ENCODE data around the gene UGT2B7. TPM values are rescaled to one million over a fixed set of nuclear protein-coding genes. Genes with fewer than 3 reads are reported as not detected.

The UGT2B7 gene
- total RNA-seq, 2 experiments from 2014 or later: not detected

- Histone ChIP-seq H2AFZ (ENCODE audit: low read length) (no peak overlapping the region), H3K36me3 (ENCODE audit: insufficient read depth, low read length) (no peaks in the 10 kb centered on the region), H3K4me3 (ENCODE audit: low read depth, low read length, poor library complexity, severe bottlenecking) (no peak overlapping the region), H3K9me3 (ENCODE audit: low read length) (no peaks in the 10 kb centered on the region), H4K20me1 (ENCODE audit: insufficient read depth, low read length) (no peaks in the 10 kb centered on the region), H3K79me2 (ENCODE audit: insufficient read depth, low read depth, low read length) (no peaks in the 10 kb centered on the region), H3K4me1 (ENCODE audit: insufficient read depth, low read length, poor library complexity, severe bottlenecking) (no peaks in the 10 kb centered on the region), H3K9me2 (ENCODE audit: insufficient read depth, low read length) (no peaks in the 10 kb centered on the region), H3K27ac (ENCODE audit: low read depth, low read length, poor library complexity, severe bottlenecking) (no peak overlapping the region), H3K4me2 (ENCODE audit: low read length) (no peak overlapping the region)
- POLR2A ChIA-PET: interaction anchor here (0.6 kb wide), 1 partner anchor 29 kb away, joined by 5 read pairs; no protein-coding TSS in a partner anchor
- CTCF ChIA-PET (ENCODE audit: unreplicated experiment): no interaction called here
- intact Hi-C loops (cut with micrococcal nuclease; ENCODE audit: unreplicated experiment): no loop called here
- DNase-seq (ENCODE audit: low spot score): no peak
- BruUV-seq (replicated peaks): no TSS peak
- TF ChIP-seq EZH2phosphoT487 (IDR thresholded peaks at IDR 0.05; ENCODE audit: borderline replicate concordance, low read depth, low read length) (no peak), CTCF (conservative IDR thresholded peaks at IDR 0.05; ENCODE audit: low read length) (no peak)
Measured at GRCh38 chr4:69122476-69122875, 26.2 kb downstream of the UGT2B7 start.

DNA sequence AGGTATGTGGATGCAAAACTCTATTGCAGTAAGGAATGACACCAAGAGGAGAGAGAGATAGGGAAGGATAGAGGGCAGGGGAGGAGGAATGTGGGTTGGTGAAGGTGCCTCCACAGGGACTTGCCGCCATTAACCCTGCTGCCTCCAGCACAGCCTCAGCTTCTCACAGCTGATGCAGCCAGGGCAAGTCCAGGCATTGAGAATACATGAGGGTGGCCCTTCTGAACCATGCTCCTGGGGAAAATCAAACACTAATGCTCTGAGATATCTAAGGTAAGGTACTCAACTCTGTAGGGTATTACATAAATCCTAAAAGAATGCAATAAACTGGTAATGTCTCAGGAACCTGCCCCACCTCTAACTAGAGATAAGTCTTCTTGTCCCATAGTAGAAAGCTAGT lies 28.7 kb downstream of the UGT2B7 start:
- BruUV-seq (replicated peaks): no TSS peak
- CTCF ChIA-PET (ENCODE audit: unreplicated experiment): no interaction called here

GRCh38 chr4:69126024-69126423 lies 29.8 kb downstream of the UGT2B7 start:
- intact Hi-C loops (cut with micrococcal nuclease; ENCODE audit: unreplicated experiment): no loop called here
- BruUV-seq (replicated peaks): no TSS peak
- Histone ChIP-seq H3K4me2 (ENCODE audit: low read length) (no peak overlapping the region), H3K9me3 (ENCODE audit: low read length) (no peaks in the 10 kb centered on the region), H4K20me1 (ENCODE audit: insufficient read depth, low read length) (no peaks in the 10 kb centered on the region), H2AFZ (ENCODE audit: low read length) (no peak overlapping the region), H3K27ac (ENCODE audit: low read depth, low read length, poor library complexity, severe bottlenecking) (no peak overlapping the region), H3K9me2 (ENCODE audit: insufficient read depth, low read length) (no peaks in the 10 kb centered on the region), H3K79me2 (ENCODE audit: insufficient read depth, low read depth, low read length) (no peaks in the 10 kb centered on the region), H3K4me3 (ENCODE audit: low read depth, low read length, poor library complexity, severe bottlenecking) (no peak overlapping the region), H3K36me3 (ENCODE audit: insufficient read depth, low read length) (no peaks in the 10 kb centered on the region), H3K4me1 (ENCODE audit: insufficient read depth, low read length, poor library complexity, severe bottlenecking) (no peaks in the 10 kb centered on the region)
- no peak for DNase-seq (ENCODE audit: low spot score)
- TF ChIP-seq CTCF (conservative IDR thresholded peaks at IDR 0.05; ENCODE audit: low read length) (no peak), EZH2phosphoT487 (IDR thresholded peaks at IDR 0.05; ENCODE audit: borderline replicate concordance, low read depth, low read length) (no peak)
- ChIA-PET CTCF (ENCODE audit: unreplicated experiment) (no interaction called here), POLR2A (no interaction called here)

More for the DNA sequence above, 28.7 kb downstream of the UGT2B7 start:
- Histone ChIP-seq H3K79me2 (ENCODE audit: insufficient read depth, low read depth, low read length) (no peaks in the 10 kb centered on the region), H3K9me2 (ENCODE audit: insufficient read depth, low read length) (no peaks in the 10 kb centered on the region), H3K9me3 (ENCODE audit: low read length) (no peaks in the 10 kb centered on the region), H3K36me3 (ENCODE audit: insufficient read depth, low read length) (no peaks in the 10 kb centered on the region), H3K4me1 (ENCODE audit: insufficient read depth, low read length, poor library complexity, severe bottlenecking) (no peaks in the 10 kb centered on the region), H3K4me2 (ENCODE audit: low read length) (no peak overlapping the region), H3K27ac (ENCODE audit: low read depth, low read length, poor library complexity, severe bottlenecking) (no peak overlapping the region), H4K20me1 (ENCODE audit: insufficient read depth, low read length) (no peaks in the 10 kb centered on the region), H2AFZ (ENCODE audit: low read length) (no peak overlapping the region), H3K4me3 (ENCODE audit: low read depth, low read length, poor library complexity, severe bottlenecking) (no peak overlapping the region)
- POLR2A ChIA-PET: no interaction called here
- intact Hi-C loops (cut with micrococcal nuclease; ENCODE audit: unreplicated experiment): no loop called here
- TF ChIP-seq EZH2phosphoT487 (IDR thresholded peaks at IDR 0.05; ENCODE audit: borderline replicate concordance, low read depth, low read length) (no peak), CTCF (conservative IDR thresholded peaks at IDR 0.05; ENCODE audit: low read length) (no peak)
- DNase-seq (ENCODE audit: low spot score): no peak

Measured in OCI-LY7 (cell line).